Measurements from ENCODE around the gene NCOA1. TPM values are rescaled to one million over a fixed set of nuclear protein-coding genes. Genes with fewer than 3 reads are reported as not detected.

Gene NCOA1
- polyA plus RNA-seq, 3 donors: 7.3 to 30.2 (median 10.2) TPM

- Mint-ChIP-seq H3K4me1 (peaks cover 62% of the 10 kb centered on the region), H3K27me3 (ENCODE audit: low read depth in 3 of 3) (peaks cover 0 to 8% (median 0%) of the 10 kb centered on the region in 3 donors), H3K4me3 (no peak overlapping the region), H3K36me3 (no peaks in the 10 kb centered on the region), H3K27ac (peak overlapping the region in 2 of 7 donors; percentile 23 to 27), H3K9me3 (peaks cover 0 to 2% (median 0%) of the 10 kb centered on the region in 7 donors)
- no peak overlapping the region for H3K9ac ChIP-seq (ENCODE audit: insufficient read depth, low read length, poor library complexity, severe bottlenecking)
- H3K79me2 ChIP-seq (ENCODE audit: insufficient read depth, low read length): no peaks in the 10 kb centered on the region
- H3K27ac ChIP-seq (ENCODE audit: low read depth in 1 of 2, low read length in 2 of 2): no peak overlapping the region
- no peak overlapping the region for H2AFZ ChIP-seq (ENCODE audit: insufficient read depth, low read depth, low read length, poor library complexity, severe bottlenecking)
- H3K4me3 ChIP-seq (replicated peaks in 1 of 3; ENCODE audit: low read depth in 2 of 3, low read length in 3 of 3): no peak overlapping the region
- intact Hi-C loops (cut with micrococcal nuclease): loop anchor here in 1 of 2 donors (5.0 kb wide), 1 partner anchor 38 kb away; the partner anchor contains the start of gene NCOA1
- H3K9me3 ChIP-seq (replicated peaks in 1 of 2; ENCODE audit: control insufficient read depth in 1 of 2, insufficient read depth in 1 of 2, low read length in 2 of 2): no peaks in the 10 kb centered on the region
- H4K20me1 ChIP-seq (ENCODE audit: insufficient read depth, low read length): no peaks in the 10 kb centered on the region
- no peak overlapping the region for H3K4me2 ChIP-seq (replicated peaks; ENCODE audit: extremely low read depth, low read length, poor library complexity, severe bottlenecking)
- H3K4me1 ChIP-seq (ENCODE audit: control insufficient read depth in 1 of 2, insufficient read depth in 2 of 2, low read length in 2 of 2): peaks cover 49 to 73% of the 10 kb centered on the region in 2 donors
- no peaks in the 10 kb centered on the region for H3K27me3 ChIP-seq (ENCODE audit: control insufficient read depth in 2 of 2, insufficient read depth in 2 of 2, low read length in 2 of 2)
- WGBS (ENCODE audit: insufficient coverage): 71% methylated on average over 12 of the region's 12 CpGs
- no peaks in the 10 kb centered on the region for H3K36me3 ChIP-seq (replicated peaks in 1 of 2; ENCODE audit: control insufficient read depth in 1 of 2, insufficient read depth in 2 of 2, low read length in 2 of 2)
- no peak for DNase-seq
- no peak for TF ChIP-seq CTCF (IDR thresholded peaks at IDR 0.05)
These were observed 36.8 kb upstream of the NCOA1 start for GRCh38 chr2:24454294-24454693.

GRCh38 chr2:24456599-24457556, 34.2 kb upstream of the NCOA1 start:
- Mint-ChIP-seq H3K27me3 (ENCODE audit: low read depth in 3 of 3) (peaks cover 0 to 4% (median 0%) of the 10 kb centered on the region in 3 donors), H3K36me3 (no peaks in the 10 kb centered on the region), H3K27ac (peak overlapping the region in 5 of 7 donors; percentile 9 to 85 (median 48)), H3K4me1 (peaks cover 57% of the 10 kb centered on the region), H3K4me3 (peak overlapping the region in 1 of 2 donors; percentile 75), H3K9me3 (no peaks in the 10 kb centered on the region)
- TF ChIP-seq CTCF (IDR thresholded peaks at IDR 0.05): no peak
- Histone ChIP-seq H4K20me1 (ENCODE audit: insufficient read depth, low read length) (no peaks in the 10 kb centered on the region), H3K79me2 (ENCODE audit: insufficient read depth, low read length) (no peaks in the 10 kb centered on the region), H3K4me2 (replicated peaks; ENCODE audit: extremely low read depth, low read length, poor library complexity, severe bottlenecking) (no peak overlapping the region), H3K9me3 (replicated peaks in 1 of 2; ENCODE audit: control insufficient read depth in 1 of 2, insufficient read depth in 1 of 2, low read length in 2 of 2) (no peaks in the 10 kb centered on the region), H3K36me3 (replicated peaks in 1 of 2; ENCODE audit: control insufficient read depth in 1 of 2, insufficient read depth in 2 of 2, low read length in 2 of 2) (no peaks in the 10 kb centered on the region), H3K9ac (ENCODE audit: insufficient read depth, low read length, poor library complexity, severe bottlenecking) (no peak overlapping the region), H2AFZ (ENCODE audit: insufficient read depth, low read depth, low read length, poor library complexity, severe bottlenecking) (no peak overlapping the region), H3K27ac (ENCODE audit: low read depth in 1 of 2, low read length in 2 of 2) (no peak overlapping the region), H3K4me1 (ENCODE audit: control insufficient read depth in 1 of 2, insufficient read depth in 2 of 2, low read length in 2 of 2) (peaks cover 43 to 61% of the 10 kb centered on the region in 2 donors), H3K4me3 (replicated peaks in 1 of 3; ENCODE audit: low read depth in 2 of 3, low read length in 3 of 3) (no peak overlapping the region), H3K27me3 (ENCODE audit: control insufficient read depth in 2 of 2, insufficient read depth in 2 of 2, low read length in 2 of 2) (no peaks in the 10 kb centered on the region)
- DNase-seq: peak; percentile 37 to 83 (median 56)
- intact Hi-C loops (cut with micrococcal nuclease): loop anchor here in 1 of 2 donors (5.0 kb wide), 1 partner anchor 35 kb away; the partner anchor contains the start of gene NCOA1
- WGBS (ENCODE audit: insufficient coverage): 53% methylated on average over 4 of the region's 8 CpGs

Measured in CD14-positive monocyte (primary cell).